GM21723 (cell line): Measurements from ENCODE around the gene OPCML.
A peak's percentile ranks its signal among the peaks of the same experiment; 100 is the strongest.

ENCODE experiments used
- ATAC-seq: cut with Tn5 transposase; IDR thresholded peaks from one replicate; pipeline ENCODE4 v1.9.1; 2021; ENCODE audit warnings: mild to moderate bottlenecking, moderate library complexity; ENCODE audit not compliant: unreplicated experiment

The OPCML gene

GRCh38 chr11:133146697-133147306 lies 385.5 kb downstream of the OPCML start:
- no peak for ATAC-seq

- no peak for ATAC-seq
These were observed 394.4 kb downstream of the OPCML start for GRCh38 chr11:133137939-133138338.

- ATAC-seq: no peak
These were observed 395.0 kb downstream of the OPCML start for GRCh38 chr11:133137270-133137669.

GRCh38 chr11:133136376-133136775 lies 395.9 kb downstream of the OPCML start:
- ATAC-seq: no peak

GRCh38 chr11:133134314-133135173 lies 397.8 kb downstream of the OPCML start:
- peak; percentile 96 for ATAC-seq

GRCh38 chr11:133133606-133134005 lies 398.7 kb downstream of the OPCML start:
- no peak for ATAC-seq

- ATAC-seq: no peak
These were observed 399.3 kb downstream of the OPCML start for GRCh38 chr11:133133050-133133449.

GRCh38 chr11:133127741-133128140 lies 404.6 kb downstream of the OPCML start:
- ATAC-seq: no peak

GRCh38 chr11:133123796-133124195 lies 408.5 kb downstream of the OPCML start:
- no peak for ATAC-seq

GRCh38 chr11:133123366-133123765 lies 408.9 kb downstream of the OPCML start:
- ATAC-seq: no peak

- ATAC-seq: no peak
These were observed 410.0 kb downstream of the OPCML start for GRCh38 chr11:133122256-133122655.

GRCh38 chr11:133118563-133119268 lies 413.6 kb downstream of the OPCML start:
- ATAC-seq: no peak

GRCh38 chr11:133115099-133115498 lies 417.2 kb downstream of the OPCML start:
- no peak for ATAC-seq

GRCh38 chr11:133107763-133108162 lies 424.5 kb downstream of the OPCML start:
- no peak for ATAC-seq

- ATAC-seq: no peak
These were observed 425.2 kb downstream of the OPCML start for GRCh38 chr11:133107136-133107535.

- ATAC-seq: no peak
These were observed 425.9 kb downstream of the OPCML start for GRCh38 chr11:133106417-133106816.

- no peak for ATAC-seq
These were observed 428.1 kb downstream of the OPCML start for GRCh38 chr11:133104009-133104744.

GRCh38 chr11:133096981-133097380 lies 435.3 kb downstream of the OPCML start:
- ATAC-seq: no peak

- no peak for ATAC-seq
These were observed 445.8 kb downstream of the OPCML start for GRCh38 chr11:133086518-133086917.

- peak; percentile 95 for ATAC-seq
These were observed 449.3 kb downstream of the OPCML start for GRCh38 chr11:133082841-133083488.

- ATAC-seq: peak; percentile 4
These were observed 449.9 kb downstream of the OPCML start for GRCh38 chr11:133082453-133082781.
